GM19035 (cell line): ENCODE measurements around the gene ESRRA.

ENCODE experiments used
- ATAC-seq: cut with Tn5 transposase; IDR thresholded peaks from one replicate; pipeline ENCODE4 v1.9.1; 2021; ENCODE audit not compliant: unreplicated experiment

The ESRRA gene

GRCh38 chr11:64305075-64305690 is at the start of gene ESRRA:
Gene ESRRA (plus strand): TSS chr11:64305524. CDS start chr11:64307180, 1,656 bp downstream.
- peak; percentile 70 for ATAC-seq

- no peak for ATAC-seq
Measured at GRCh38 chr11:64256300-64256699, 49.0 kb upstream of the ESRRA start.

GRCh38 chr11:64258356-64258755 is 47.0 kb upstream of the ESRRA start:
- ATAC-seq, result no peak

DNA sequence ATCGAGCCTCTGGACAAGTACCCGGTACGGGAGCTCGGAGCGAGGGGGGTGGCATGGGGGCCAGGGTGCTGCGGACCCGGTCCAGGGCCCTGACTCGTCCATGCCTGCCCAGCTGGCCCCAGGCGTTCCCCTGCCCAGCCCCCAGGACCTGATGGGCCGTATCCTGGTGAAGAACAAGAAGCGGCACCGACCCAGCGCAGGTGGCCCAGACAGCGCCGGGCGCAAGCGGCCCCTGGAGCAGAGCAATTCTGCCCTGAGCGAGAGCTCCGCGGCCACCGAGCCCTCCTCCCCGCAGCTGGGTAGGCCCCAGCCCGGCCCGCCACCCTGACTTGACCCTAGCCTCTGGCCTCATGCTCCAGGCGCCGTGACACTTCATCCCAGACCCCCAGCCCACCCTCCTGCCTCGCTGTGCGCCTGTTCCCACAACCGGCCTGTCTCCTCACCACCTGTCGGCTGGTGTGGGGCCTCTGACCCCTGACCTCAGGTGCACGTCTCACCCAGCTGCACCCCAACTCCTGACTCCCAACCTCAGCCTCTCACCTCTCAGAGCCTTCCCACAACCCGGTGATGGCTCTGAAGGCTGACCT is 46.3 kb upstream of the ESRRA start:
- no peak for ATAC-seq

- ATAC-seq, result no peak
Measured at GRCh38 chr11:64259533-64260067, 45.7 kb upstream of the ESRRA start.

- ATAC-seq, result no peak
Measured at GRCh38 chr11:64260147-64260708, 45.1 kb upstream of the ESRRA start.

DNA sequence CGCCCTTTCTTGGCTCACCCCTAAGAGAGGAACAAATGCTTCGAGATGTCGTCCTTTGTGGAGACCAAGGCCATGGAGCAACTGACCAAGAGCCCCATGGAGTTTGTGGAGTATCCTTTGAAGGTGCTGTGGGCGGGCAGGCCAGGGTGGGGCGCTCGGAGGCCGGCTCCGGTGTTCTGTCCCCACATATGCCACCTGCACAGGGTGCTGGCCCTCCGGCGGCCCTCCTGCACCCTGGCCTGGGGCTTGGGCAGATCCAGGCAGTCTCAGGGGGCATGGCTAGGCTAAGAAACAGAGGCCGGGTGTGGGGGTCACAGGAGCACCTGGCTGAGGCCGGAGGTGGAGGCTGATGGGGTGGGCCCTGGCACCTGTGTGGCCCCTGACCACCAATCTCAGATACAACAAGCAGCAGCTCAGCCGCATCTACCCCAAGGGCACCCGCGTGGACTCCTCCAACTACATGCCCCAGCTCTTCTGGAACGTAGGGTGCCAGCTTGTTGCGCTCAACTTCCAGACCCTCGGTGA is 43.7 kb upstream of the ESRRA start:
- no peak for ATAC-seq

GRCh38 chr11:64262271-64263002 is 42.9 kb upstream of the ESRRA start:
- ATAC-seq, result no peak

DNA sequence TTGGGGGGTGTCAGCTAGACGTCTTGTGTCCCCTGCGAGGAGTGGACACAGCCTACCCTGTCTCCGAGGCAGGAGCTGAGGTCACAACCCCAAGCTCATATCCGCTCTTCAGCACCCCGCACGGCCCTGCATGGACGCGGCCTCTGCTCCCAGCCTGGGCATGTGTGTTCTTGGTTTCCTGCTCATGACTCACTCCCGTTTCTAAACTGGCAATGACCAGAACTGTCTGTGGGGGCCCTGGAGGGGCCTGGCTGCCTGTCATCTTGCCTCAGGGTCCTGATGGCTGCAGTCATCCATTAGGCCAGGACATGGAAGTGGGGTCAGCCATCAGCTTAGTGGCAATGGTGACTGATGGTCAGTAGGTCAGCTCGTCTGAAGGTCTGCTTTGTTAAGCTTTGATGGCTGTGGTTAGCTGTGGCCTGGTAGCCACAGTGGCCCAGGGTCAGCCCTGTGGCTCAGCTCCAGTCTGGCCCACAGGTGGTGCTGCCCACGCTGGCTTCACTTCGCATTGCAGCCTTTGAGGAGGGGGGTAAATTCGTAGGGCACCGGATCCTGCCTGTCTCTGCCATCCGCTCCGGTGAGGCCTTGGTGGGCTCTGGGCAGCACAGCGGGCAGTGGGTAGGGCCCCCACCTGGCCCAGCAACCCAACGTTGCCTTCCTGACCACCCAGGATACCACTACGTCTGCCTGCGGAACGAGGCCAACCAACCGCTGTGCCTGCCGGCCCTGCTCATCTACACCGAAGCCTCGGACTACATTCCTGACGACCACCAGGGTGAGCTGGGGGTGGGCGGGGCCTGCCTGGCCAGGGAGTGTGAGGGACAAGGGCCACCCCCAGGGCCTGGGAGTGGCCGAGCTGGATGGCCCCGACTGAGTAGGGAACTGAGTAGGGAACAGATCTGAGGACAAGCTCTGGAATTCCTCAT is 42.0 kb upstream of the ESRRA start:
- ATAC-seq, result no peak

DNA sequence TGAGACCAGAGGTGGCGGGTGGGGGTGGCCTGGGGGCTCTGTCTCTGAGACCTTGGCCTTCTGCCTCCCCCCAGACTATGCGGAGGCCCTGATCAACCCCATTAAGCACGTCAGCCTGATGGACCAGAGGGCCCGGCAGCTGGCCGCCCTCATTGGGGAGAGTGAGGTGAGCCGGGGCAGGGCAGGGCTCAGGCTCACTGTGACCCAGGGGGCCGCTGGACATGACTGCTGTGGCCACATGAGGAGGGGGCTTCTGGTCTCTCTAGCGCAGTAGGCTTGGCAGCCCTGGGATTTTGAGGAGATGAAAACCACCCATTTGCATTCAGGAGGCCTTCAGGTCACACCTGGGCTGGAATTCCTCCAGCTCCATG is 41.4 kb upstream of the ESRRA start:
- no peak for ATAC-seq

- ATAC-seq, result no peak
Measured at GRCh38 chr11:64264371-64264852, 40.9 kb upstream of the ESRRA start.

DNA sequence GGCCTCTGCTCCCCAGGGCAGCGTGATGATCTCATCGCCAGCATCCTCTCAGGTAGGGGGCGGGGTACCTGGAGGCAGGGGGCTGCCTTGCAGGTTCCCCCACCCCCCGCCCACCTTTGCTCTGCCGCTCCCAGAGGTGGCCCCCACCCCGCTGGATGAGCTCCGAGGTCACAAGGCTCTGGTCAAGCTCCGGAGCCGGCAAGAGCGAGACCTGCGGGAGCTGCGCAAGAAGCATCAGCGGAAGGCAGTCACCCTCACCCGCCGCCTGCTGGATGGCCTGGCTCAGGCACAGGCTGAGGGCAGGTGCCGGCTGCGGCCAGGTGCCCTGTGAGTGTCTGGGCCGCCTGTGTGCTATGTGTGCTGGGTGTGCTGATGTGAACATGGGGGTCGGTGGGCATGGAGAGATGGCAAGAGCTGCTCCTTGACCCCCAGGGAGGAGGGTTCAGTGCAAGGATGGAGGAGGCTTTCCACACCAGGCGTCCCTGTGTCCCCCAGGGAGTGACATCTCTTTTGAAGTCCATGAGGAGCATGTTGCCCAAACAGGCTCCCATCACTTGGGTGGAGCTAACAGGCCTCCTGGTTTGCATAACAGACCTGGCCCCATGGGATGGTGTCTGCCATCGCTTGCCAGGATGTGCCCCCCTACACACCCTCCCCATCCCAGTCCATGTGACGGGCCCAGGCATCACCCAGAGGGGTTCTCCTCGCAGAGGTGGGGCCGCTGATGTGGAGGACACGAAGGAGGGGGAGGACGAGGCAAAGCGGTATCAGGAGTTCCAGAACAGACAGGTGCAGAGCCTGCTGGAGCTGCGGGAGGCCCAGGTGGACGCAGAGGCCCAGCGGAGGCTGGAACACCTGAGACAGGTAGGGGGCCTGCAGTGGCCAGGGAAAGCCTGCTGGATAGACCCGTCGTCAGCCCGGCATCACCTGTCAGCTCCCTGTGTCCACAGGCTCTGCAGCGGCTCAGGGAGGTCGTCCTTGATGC is 39.9 kb upstream of the ESRRA start:
- no peak for ATAC-seq

GRCh38 chr11:64266339-64266738 is 39.0 kb upstream of the ESRRA start:
- no peak for ATAC-seq

DNA sequence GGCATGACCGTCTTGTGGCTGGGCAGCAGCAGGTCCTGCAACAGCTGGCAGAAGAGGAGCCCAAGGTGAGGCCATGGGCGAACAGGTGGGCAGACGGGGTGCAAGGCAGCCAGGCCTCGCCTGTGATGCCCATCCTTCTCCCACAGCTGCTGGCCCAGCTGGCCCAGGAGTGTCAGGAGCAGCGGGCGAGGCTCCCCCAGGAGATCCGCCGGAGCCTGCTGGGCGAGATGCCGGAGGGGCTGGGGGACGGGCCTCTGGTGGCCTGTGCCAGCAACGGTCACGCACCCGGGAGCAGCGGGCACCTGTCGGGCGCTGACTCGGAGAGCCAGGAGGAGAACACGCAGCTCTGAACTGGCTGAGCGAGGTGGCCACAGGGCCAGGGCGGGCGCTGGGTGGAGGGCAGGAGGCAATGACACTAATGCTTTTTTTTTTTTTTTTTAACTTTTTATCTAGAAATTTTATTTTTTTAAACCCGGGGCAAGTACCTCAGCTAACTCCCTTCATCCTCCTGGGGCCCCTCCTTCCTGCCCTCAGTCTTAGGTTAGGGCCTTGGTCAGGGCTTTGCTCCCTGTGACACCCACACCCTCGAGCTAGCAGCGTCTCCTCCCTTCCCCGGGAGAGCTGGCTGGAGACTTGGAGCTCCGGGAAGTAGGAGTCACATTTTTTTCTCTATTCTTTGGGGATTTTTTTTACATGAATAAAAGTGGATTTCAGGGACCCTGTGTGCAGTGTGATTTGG is 37.9 kb upstream of the ESRRA start:
- no peak for ATAC-seq

GRCh38 chr11:64268025-64268892 is 37.1 kb upstream of the ESRRA start:
- ATAC-seq, result no peak

DNA sequence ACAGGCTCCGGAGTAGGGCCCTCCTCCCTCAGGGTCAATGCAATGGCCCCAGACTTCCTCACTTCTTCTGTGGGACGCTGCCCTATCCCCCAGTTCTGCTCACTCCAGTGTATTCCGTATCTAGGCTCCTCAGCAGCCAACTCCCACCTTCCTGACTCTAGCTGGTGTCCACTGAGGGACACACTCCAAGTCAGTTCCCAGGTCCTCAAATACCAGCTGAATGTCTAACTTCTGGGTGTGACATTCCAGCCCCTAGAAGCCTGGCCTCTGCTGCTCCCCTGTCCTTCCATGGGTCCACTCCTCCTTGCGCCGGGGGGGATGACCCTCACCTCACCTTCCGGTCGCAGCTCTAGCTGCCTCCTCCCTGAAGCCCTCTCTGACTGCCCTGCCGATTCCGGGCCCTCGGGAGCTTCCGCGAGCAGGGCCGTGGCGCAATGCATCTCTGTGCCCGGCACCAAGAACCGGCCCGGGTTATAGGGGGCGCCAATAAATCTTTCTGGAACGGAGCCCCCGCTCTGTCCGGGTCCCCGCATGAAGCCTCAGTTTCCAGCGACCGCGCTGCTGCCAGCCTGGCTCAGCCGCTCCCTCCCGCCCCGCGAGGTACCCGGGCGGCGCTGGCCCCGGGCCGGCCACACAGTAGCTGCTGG is 36.3 kb upstream of the ESRRA start:
- ATAC-seq, result peak; percentile 21
